GM12892 (cell line): ENCODE results near the gene ULK4.

Experiments
- POLR2A ChIP-seq: IDR thresholded peaks from 2 replicates; pipeline ENCODE4 v1.6.1; 2011; ENCODE audit warnings: low read depth, low read length, control low read depth
- POLR2AphosphoS5 ChIP-seq: IDR thresholded peaks from 2 replicates; pipeline ENCODE4 v1.6.1; 2011; ENCODE audit warnings: low read depth, low read length, control low read depth
- TAF1 ChIP-seq: IDR thresholded peaks from 2 replicates; pipeline ENCODE4 v1.6.1; 2011; ENCODE audit warnings: low read depth, mild to moderate bottlenecking, control low read depth, low read length, borderline replicate concordance

GRCh38 chr3:41295740-41296139 lies 666.2 kb downstream of the ULK4 start:
- TF ChIP-seq POLR2A, result no peak
- TF ChIP-seq POLR2AphosphoS5, result no peak
- TF ChIP-seq TAF1, result no peak
